GM19455 (cell line): ENCODE data around the gene SETBP1.

Experiments
- ATAC-seq: cut with Tn5 transposase; IDR thresholded peaks from one replicate; pipeline ENCODE4 v1.9.1; 2021; ENCODE audit not compliant: unreplicated experiment

Gene SETBP1

GRCh38 chr18:44957025-44957424 is 276.3 kb downstream of the SETBP1 start:
- ATAC-seq = no peak

GRCh38 chr18:44957461-44957860 is 276.8 kb downstream of the SETBP1 start:
- no peak for ATAC-seq

DNA sequence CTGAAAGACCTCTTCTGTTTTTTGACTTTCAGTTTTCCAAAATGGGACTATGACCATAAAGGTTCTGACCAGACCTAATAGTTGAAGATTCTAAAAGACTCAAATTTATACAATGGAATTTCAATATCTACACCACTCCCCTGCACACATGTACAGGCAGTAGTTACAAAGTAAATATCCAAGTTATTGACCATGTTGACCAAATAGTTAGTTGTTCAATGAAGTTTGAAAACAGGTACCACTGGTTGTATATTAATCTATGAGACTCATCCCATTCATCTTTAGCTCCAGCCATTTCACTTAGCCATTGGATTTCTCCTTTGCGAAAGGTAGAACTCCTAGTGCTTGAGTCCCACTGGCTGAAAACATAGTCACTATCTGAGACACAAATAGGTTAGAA is 277.4 kb downstream of the SETBP1 start:
- ATAC-seq = no peak

- no peak for ATAC-seq
Measured at GRCh38 chr18:44958455-44958854, 277.8 kb downstream of the SETBP1 start.

DNA sequence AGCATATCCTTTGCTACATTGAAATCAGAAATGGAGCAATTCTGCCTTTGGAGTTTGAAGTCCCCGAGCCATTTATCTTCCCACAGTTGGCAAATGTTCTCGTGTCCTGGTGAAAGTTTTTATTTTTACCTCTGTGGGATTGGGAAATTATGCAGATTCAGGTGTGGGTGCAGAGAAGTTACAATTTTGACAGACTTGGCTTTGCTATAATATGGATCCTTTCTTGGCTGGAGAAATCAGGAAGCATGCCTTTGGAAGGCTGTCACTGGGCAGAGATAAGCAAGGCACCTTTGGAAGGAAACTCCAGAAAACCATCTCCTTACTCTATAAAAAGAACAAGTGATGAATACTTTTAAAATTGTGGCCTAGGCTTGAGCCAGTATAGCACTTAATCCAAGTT is 278.3 kb downstream of the SETBP1 start:
- no peak for ATAC-seq

GRCh38 chr18:44960580-44960979 is 279.9 kb downstream of the SETBP1 start:
- ATAC-seq = no peak

- no peak for ATAC-seq
Measured at GRCh38 chr18:44961288-44961995, 280.8 kb downstream of the SETBP1 start.

- ATAC-seq = no peak
Measured at GRCh38 chr18:44967599-44967998, 286.9 kb downstream of the SETBP1 start.

GRCh38 chr18:44968336-44968735 is 287.6 kb downstream of the SETBP1 start:
- ATAC-seq = no peak

DNA sequence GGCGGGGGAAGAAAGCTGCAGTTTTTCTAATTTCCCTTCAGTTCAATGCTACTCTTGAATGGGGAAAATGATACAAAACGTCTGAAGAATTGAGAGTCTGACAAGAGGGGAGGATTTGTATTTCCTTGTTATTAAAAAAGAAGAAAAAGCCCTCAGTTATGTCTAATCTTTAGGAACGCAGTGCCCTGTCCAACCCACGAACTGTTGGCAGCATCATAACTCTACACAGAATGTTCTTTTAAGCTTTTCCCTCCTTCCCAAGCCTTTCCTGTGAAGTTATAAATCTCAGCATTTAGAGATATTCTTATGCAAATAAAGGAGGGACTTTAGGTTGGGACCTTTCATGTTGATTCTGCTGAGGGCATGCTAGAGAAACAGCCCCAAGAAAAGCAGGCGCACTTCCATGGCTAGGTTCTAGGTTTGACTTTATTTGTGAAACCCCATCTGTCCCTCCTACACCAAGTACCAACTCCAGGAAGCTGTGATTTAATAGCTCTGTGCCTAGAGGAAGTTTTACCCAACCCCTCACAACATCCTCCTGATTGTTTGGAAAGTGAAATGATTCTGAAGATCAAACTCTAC is 288.6 kb downstream of the SETBP1 start:
- ATAC-seq = no peak

- ATAC-seq = no peak
Measured at GRCh38 chr18:44973282-44973681, 292.6 kb downstream of the SETBP1 start.

DNA sequence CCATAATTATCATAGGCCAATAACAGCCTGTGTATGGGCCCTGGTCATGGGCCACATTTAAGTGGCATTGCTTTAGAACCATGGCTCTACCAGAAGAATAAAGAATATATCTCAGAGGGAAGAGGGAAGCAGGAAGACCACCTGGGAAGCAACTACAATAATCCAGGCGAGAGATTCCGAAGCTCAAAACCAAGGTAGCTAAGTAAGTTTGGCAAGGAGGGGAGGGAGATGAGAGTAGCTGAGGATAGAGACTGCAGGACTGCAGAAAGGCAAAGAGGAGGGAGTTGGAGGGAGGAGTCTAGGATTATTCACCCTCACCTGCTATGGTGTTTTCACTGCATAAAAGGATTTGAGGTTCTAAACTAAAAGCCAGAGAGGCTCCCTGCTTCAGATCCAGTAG is 293.5 kb downstream of the SETBP1 start:
- ATAC-seq = no peak

GRCh38 chr18:44977856-44978255 is 297.2 kb downstream of the SETBP1 start:
- no peak for ATAC-seq

DNA sequence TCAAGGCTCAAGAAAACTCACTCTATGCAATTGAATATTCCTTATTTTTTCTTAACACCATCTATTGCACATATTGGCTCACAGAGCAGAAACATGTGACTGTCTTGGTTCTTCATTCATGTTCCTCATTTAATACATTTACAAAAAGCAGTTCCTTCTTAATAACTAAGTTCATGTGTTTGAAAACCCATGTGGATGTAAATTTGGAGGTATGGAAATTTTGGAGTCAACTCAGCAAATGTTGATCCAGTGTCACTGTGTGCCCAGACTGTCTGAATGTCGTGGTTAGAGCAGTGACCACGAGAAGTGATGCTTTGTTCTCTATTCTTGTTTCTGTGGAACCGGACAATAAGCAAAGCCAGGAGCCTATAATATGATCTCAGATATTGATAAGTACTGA is 299.1 kb downstream of the SETBP1 start:
- ATAC-seq = no peak

GRCh38 chr18:44981121-44981520 is 300.4 kb downstream of the SETBP1 start:
- no peak for ATAC-seq

DNA sequence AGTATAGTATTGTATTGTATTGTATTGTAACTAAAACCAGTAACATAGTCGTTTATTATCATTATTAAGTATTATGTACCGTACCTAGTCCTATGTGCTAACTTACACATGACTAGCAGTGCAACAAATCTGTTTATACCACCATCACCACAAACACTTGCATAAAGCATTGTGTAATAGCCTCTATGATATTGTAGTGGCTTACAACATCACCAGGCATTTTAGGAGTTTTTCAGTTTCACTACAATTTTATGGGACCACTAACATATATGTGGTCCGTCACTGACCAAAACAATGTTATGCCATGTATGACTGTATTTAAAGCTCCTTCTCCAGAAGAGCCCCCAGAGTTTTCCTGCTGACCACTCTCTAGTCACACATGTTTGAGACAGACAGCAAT is 306.2 kb downstream of the SETBP1 start:
- no peak for ATAC-seq

DNA sequence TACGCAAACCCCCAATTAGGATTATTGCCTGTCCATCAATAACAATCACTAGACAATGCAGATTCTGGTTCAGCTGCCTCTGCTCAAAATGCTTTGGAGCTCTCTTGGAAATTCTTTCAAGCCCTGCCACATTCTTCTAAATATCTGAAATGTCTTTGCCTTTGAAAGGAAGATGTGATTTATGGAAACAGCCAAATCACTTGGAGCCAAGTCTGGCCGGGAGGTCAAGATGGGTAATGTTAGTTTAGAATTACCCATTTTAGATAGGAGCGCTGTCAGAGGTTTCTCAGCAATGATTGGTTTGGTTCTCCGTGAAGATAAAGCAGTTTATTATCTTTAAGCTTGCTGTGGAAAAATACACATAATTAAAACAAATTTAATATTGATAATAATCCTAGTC is 306.7 kb downstream of the SETBP1 start:
- ATAC-seq = no peak

DNA sequence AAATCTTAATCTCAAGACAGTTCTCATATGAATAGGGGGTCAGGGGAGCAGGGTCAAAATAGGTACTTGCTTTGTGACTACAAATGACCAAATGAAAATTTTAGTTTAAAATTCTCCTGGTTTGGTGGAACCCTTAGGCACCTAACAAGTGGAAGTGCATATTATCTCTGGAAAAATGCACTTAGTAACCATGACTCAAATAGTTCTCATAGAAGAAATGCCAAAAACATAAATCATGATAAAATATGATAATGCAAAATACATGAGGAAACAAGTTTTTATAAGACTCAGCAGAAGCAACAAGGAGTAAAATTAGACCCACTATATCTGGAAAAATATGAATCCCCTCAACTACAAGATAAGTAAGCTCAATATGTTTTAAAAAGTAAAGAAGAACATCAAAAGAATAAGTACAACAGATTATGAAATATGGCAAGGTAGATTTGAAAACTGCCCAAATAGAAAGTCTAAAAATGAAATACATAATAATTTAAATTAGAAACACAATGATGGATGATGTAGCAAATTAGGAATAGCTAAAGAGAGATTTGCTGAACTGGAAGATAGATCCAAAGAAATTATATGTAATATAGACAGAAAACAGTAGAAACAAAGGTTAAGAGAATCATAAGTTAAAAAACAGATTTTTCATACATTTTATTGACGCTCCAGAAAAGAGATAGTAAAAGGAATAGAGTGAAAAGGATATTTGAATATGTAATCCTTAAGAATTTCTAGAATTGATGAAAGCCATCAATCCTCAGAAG is 308.3 kb downstream of the SETBP1 start:
- no peak for ATAC-seq

- ATAC-seq = no peak
Measured at GRCh38 chr18:44996261-44996660, 315.6 kb downstream of the SETBP1 start.

- ATAC-seq = no peak
Measured at GRCh38 chr18:44997174-44997573, 316.5 kb downstream of the SETBP1 start.

DNA sequence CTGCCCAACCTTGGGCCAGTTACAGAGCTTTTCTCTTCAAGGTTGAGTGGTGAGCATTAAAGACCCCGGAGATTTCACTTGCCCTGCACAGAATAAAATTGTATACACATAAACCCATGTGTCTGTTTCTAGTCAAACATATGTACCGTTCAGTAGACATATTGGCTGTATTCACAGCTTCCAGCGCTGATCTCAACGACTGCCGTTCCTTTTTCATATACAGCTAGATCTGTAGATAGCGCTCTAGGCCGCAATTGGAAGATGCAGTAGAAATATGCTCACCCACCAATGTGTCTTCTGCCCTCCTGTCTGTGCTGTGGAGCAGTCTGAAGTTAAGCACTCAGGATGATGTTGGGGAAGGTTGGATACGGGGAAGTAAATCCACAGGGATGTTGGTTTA is 317.7 kb downstream of the SETBP1 start:
- no peak for ATAC-seq

DNA sequence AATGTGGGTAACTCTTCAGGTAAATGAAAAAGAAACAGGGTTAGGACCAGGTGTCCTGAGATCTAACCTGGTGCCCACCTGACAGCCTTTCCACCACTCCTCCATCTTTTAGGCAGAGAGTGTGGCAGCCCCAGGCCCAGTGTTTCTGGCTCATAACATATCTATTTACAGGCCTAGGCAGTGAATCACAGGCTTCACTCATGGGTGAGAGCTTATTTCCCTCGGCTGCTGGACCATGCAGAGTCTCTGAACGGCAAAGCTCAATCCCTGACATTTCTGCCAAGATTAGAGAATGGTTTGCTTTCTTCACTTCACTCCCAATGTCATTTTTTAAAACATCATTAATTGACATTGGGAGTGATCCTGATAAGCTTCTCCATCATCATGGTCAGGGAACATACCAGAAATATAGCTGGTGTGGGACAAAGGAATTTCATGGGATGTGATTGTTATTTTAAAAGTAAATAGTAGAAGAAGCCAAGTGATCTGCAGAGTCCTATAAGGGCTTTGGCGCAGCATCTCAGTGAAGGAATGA is 323.9 kb downstream of the SETBP1 start:
- ATAC-seq = no peak
